Measurements from ENCODE around the gene GPR162.

GPR162 gene

GRCh38 chr12:6784761-6785160, 36.9 kb upstream of the GPR162 start:
- Histone ChIP-seq H3K36me3 (ENCODE audit: insufficient read depth, low read length) (no peaks in the 10 kb centered on the region), H4K20me1 (ENCODE audit: insufficient read depth, low read length, poor library complexity, severe bottlenecking) (no peaks in the 10 kb centered on the region), H2AFZ (ENCODE audit: low read length) (no peak overlapping the region), H3K9ac (ENCODE audit: low read depth, low read length, poor library complexity, severe bottlenecking) (no peak overlapping the region), H3K4me3 (ENCODE audit: low read length, poor library complexity, severe bottlenecking) (no peak overlapping the region), H3F3A (ENCODE audit: low read depth) (no peaks in the 10 kb centered on the region), H3K9me2 (replicated peaks; ENCODE audit: low read depth, low read length) (no peaks in the 10 kb centered on the region), H3K79me2 (ENCODE audit: insufficient read depth, low read length) (no peaks in the 10 kb centered on the region), H3K9me3 (ENCODE audit: insufficient read depth, low read depth, low read length) (no peaks in the 10 kb centered on the region), H3K4me2 (ENCODE audit: low read depth, low read length, poor library complexity, severe bottlenecking) (no peak overlapping the region), H3K4me1 (ENCODE audit: insufficient read depth, low read length, poor library complexity, severe bottlenecking) (peaks cover 15% of the 10 kb centered on the region), H3K27me3 (ENCODE audit: insufficient read depth, low read length, poor library complexity, severe bottlenecking) (no peaks in the 10 kb centered on the region)
- TF ChIP-seq EZH2phosphoT487 (IDR thresholded peaks at IDR 0.05; ENCODE audit: borderline replicate concordance) (no peak), CTCF (conservative IDR thresholded peaks at IDR 0.05; ENCODE audit: low read length) (no peak)

DNA sequence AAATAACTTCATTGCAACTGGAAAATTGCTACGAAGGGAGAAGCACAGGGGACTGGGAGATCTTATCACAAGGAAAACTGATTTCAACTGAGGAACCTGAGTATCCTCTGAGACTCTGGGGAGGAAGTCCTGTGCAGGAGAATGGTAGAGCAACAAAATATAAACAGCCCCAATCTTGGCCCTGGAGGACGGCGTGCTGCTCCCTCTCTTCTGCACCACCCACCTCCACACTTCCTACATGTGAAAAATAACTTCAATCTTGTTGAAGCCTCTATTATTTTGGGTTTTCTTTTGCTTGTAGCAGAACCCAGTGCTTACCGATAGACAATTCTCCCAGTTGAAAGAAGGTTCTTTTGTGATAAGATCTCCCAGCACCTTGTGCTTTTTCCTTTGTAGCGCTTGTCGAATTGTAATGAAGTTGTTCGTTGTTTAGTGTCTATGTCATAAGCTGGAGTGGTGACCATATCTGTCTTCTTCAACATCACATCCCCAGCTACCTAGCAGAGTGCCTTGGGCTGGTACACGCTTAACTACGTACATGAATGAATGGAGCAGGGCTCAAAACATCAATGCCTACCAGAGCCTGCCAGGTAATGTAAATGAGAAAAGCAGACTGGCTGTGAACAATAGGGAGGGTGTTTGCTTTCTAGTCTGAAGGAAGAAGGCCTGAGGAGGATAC, 35.1 kb upstream of the GPR162 start:
- Histone ChIP-seq H3K4me1 (ENCODE audit: insufficient read depth, low read length, poor library complexity, severe bottlenecking) (peaks cover 15% of the 10 kb centered on the region), H3K9ac (ENCODE audit: low read depth, low read length, poor library complexity, severe bottlenecking) (no peak overlapping the region), H3K27me3 (ENCODE audit: insufficient read depth, low read length, poor library complexity, severe bottlenecking) (no peaks in the 10 kb centered on the region), H3K36me3 (ENCODE audit: insufficient read depth, low read length) (no peaks in the 10 kb centered on the region), H3F3A (ENCODE audit: low read depth) (no peaks in the 10 kb centered on the region), H2AFZ (ENCODE audit: low read length) (peak overlapping the region; percentile 69), H3K79me2 (ENCODE audit: insufficient read depth, low read length) (no peaks in the 10 kb centered on the region), H4K20me1 (ENCODE audit: insufficient read depth, low read length, poor library complexity, severe bottlenecking) (no peaks in the 10 kb centered on the region), H3K4me2 (ENCODE audit: low read depth, low read length, poor library complexity, severe bottlenecking) (no peak overlapping the region), H3K9me2 (replicated peaks; ENCODE audit: low read depth, low read length) (no peaks in the 10 kb centered on the region), H3K9me3 (ENCODE audit: insufficient read depth, low read depth, low read length) (no peaks in the 10 kb centered on the region), H3K4me3 (ENCODE audit: low read length, poor library complexity, severe bottlenecking) (no peak overlapping the region)
- TF ChIP-seq EZH2phosphoT487 (IDR thresholded peaks at IDR 0.05; ENCODE audit: borderline replicate concordance) (no peak), CTCF (conservative IDR thresholded peaks at IDR 0.05; ENCODE audit: low read length) (no peak)

GRCh38 chr12:6787309-6787708, 34.3 kb upstream of the GPR162 start:
- TF ChIP-seq CTCF (conservative IDR thresholded peaks at IDR 0.05; ENCODE audit: low read length): no peak
- H3K9me3 ChIP-seq (ENCODE audit: insufficient read depth, low read depth, low read length): no peaks in the 10 kb centered on the region
- no peak overlapping the region for H3K9ac ChIP-seq (ENCODE audit: low read depth, low read length, poor library complexity, severe bottlenecking)
- no peaks in the 10 kb centered on the region for H4K20me1 ChIP-seq (ENCODE audit: insufficient read depth, low read length, poor library complexity, severe bottlenecking)
- no peaks in the 10 kb centered on the region for H3F3A ChIP-seq (ENCODE audit: low read depth)
- peaks cover 22% of the 10 kb centered on the region for H3K4me1 ChIP-seq (ENCODE audit: insufficient read depth, low read length, poor library complexity, severe bottlenecking)
- H3K27me3 ChIP-seq (ENCODE audit: insufficient read depth, low read length, poor library complexity, severe bottlenecking): no peaks in the 10 kb centered on the region
- H2AFZ ChIP-seq (ENCODE audit: low read length): peak overlapping the region; percentile 69; the same call in 1 of the 2 replicates
- H3K4me3 ChIP-seq (ENCODE audit: low read length, poor library complexity, severe bottlenecking): no peak overlapping the region
- H3K79me2 ChIP-seq (ENCODE audit: insufficient read depth, low read length): no peaks in the 10 kb centered on the region
- no peaks in the 10 kb centered on the region for H3K9me2 ChIP-seq (replicated peaks; ENCODE audit: low read depth, low read length)
- no peak overlapping the region for H3K4me2 ChIP-seq (ENCODE audit: low read depth, low read length, poor library complexity, severe bottlenecking)
- no peaks in the 10 kb centered on the region for H3K36me3 ChIP-seq (ENCODE audit: insufficient read depth, low read length)

All from Loucy (cell line).